HG02763 (cell line): ENCODE results near the gene UCHL3.
"Not testable (repeated sequence)": the region's sequence is repeated elsewhere in the genome, so short reads cannot be mapped to it uniquely, and the experiment has no call there.

Experiments
- ATAC-seq: cut with Tn5 transposase; IDR thresholded peaks from one replicate; pipeline ENCODE4 v1.9.1; 2021; ENCODE audit warnings: mild to moderate bottlenecking, moderate library complexity; ENCODE audit not compliant: unreplicated experiment

Gene UCHL3

GRCh38 chr13:75545386-75545785 is 4.2 kb upstream of the UCHL3 start:
- ATAC-seq, result not testable (repeated sequence)

GRCh38 chr13:75547917-75548316 is 1.7 kb upstream of the UCHL3 start:
- ATAC-seq, result no peak

GRCh38 chr13:75550159-75550567 is 572 bp downstream of the UCHL3 start:
- ATAC-seq, result peak; percentile 4

- ATAC-seq, result no peak
Measured at GRCh38 chr13:75554464-75554863, 4.9 kb downstream of the UCHL3 start.

GRCh38 chr13:75554981-75555380 is 5.4 kb downstream of the UCHL3 start:
- ATAC-seq, result no peak

GRCh38 chr13:75555836-75556235 is 6.2 kb downstream of the UCHL3 start:
- no peak for ATAC-seq

GRCh38 chr13:75556961-75557360 is 7.4 kb downstream of the UCHL3 start:
- ATAC-seq, result no peak

GRCh38 chr13:75558145-75558840 is 8.7 kb downstream of the UCHL3 start:
- ATAC-seq, result no peak

GRCh38 chr13:75566658-75567057 is 17.1 kb downstream of the UCHL3 start:
- no peak for ATAC-seq

- no peak for ATAC-seq
Measured at GRCh38 chr13:75569576-75569975, 20.0 kb downstream of the UCHL3 start.

GRCh38 chr13:75579529-75579928 is 29.9 kb downstream of the UCHL3 start:
- no peak for ATAC-seq

GRCh38 chr13:75581874-75582640 is 32.5 kb downstream of the UCHL3 start:
- no peak for ATAC-seq

- no peak for ATAC-seq
Measured at GRCh38 chr13:75583091-75583490, 33.5 kb downstream of the UCHL3 start.

- ATAC-seq, result no peak
Measured at GRCh38 chr13:75585153-75585552, 35.6 kb downstream of the UCHL3 start.

- no peak for ATAC-seq
Measured at GRCh38 chr13:75587679-75588078, 38.1 kb downstream of the UCHL3 start.

- no peak for ATAC-seq
Measured at GRCh38 chr13:75596657-75597182, 47.1 kb downstream of the UCHL3 start.

- no peak for ATAC-seq
Measured at GRCh38 chr13:75600371-75600770, 50.8 kb downstream of the UCHL3 start.

- ATAC-seq, result no peak
Measured at GRCh38 chr13:75603038-75603437, 53.4 kb downstream of the UCHL3 start.

- ATAC-seq, result no peak
Measured at GRCh38 chr13:75607447-75607846, 57.9 kb downstream of the UCHL3 start.

GRCh38 chr13:75610466-75610865 is 60.9 kb downstream of the UCHL3 start:
- no peak for ATAC-seq

GRCh38 chr13:75612354-75612753 is 62.8 kb downstream of the UCHL3 start:
- no peak for ATAC-seq

- ATAC-seq, result no peak
Measured at GRCh38 chr13:75617230-75617629, 67.6 kb downstream of the UCHL3 start.
